NCI-H1092 (cell line): Measurements from ENCODE around the gene TASP1.
"Not testable (repeated sequence)": the region's sequence is repeated elsewhere in the genome, so short reads cannot be mapped to it uniquely, and the experiment has no call there.

Source experiments
- DNase-seq: peaks from one replicate; lab custom pipeline; 2025; lab: John Stamatoyannopoulos, UW

Gene TASP1

DNA sequence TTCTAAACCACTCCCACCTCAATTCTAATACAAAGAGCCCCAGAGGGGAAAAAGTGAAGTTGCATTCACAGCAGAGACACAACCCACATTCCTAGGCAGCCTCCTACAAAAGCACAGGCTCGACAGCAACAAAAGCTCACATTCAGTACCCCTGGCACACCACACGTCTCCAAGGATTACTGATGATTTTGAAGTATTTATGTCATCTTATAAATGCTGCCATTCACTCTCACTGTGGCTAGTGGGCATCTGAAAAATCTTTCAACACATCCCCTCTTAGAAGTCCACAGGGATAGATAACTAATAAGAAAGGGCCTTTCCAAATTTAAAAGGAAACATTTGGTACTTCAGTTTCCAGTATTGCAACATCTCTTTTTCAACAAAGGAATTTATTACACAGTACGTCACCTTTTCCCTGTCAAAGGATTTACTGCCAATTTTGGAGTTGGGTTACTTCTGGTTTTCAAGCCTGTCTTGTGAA is 146.7 kb downstream of the TASP1 start:
- no peak for DNase-seq

DNA sequence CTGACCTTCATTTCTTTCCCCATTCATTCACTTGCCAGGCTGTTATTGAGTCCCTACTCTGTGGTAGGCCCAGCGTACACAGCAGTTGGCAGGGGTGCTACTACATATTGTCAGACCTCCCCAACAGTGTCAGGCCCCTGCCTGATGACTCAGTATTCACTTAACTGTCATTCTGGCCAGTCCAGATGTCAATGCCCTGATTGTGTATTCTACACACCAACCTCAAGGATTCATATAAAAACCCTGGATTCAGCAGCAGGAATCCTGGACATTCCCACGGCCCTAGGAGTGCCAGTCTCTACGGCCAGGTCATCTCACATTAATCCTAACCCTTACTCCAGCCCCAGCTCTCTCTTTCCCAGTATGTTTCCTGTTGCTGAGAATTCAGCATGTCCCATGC is 151.5 kb downstream of the TASP1 start:
- DNase-seq: no peak

DNA sequence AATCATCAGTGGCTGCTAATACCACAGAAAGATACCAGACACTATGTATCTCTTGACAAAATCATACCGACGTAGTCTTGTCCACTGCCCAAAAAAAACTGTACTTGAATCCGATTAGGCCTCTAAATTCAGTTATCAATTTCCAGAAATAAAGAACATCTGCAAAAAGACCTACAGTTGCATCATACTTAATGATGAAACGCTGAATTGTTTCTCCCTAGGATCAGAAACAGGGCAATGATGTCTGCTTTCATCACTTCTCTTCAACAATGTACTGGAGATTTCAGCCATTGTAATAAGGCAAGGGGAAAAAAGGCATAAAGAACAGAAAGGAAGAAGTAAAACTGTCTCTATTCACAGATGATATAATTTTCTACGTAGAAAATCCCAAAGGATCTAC is 152.0 kb downstream of the TASP1 start:
- no peak for DNase-seq

DNA sequence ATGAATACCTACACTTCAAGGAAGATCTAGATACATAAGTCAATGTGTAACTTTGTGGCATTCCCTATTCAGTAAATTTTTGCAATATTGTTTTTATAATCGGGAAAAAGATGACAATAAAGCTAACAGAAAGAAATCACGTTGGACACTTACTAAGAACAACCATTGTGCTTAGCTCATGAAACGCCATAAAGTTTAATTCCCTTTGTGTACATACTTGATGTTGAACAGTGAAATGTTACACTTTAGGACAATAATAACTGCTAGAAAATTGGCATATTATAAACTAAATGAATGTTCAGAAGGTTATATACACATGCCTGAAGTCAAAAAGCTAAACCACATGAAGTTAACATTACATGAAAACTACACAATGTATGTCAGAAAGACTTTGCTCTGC is 153.2 kb downstream of the TASP1 start:
- DNase-seq: no peak

DNA sequence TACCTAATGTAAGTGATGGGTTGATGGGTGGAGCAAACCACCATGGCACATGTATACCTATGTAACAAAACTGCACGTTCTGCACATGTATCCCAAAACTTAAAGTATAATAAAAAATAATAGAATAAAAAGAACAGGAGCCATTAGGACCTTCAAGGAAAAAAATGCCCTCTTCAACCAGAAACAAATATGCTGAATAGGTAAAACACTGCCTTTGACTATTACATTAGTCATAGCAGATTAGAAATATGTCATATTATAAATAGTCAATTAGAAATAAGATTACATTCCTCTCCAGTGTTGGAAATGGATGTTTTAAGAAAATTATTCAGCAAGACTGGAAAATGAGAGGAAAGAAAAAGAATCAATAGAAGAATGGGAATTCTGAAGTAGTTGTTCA is 153.7 kb downstream of the TASP1 start:
- not testable (repeated sequence) for DNase-seq

DNA sequence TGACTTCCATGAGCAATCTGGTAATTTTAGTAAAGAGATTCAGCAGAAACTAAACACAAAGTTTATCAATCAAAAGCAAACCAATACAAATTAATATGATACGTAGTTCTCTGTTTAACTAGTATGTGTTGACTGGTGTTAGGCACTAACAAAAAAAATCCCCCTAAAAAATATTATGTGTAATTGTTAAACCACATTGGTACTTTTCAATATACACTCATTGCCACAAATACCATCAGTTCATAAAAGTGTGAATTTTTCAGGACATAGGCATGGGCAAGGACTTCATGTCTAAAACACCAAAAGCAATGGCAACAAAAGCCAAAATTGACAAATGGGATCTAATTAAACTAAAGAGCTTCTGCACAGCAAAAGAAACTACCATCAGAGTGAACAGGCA is 155.3 kb downstream of the TASP1 start:
- not testable (repeated sequence) for DNase-seq

DNA sequence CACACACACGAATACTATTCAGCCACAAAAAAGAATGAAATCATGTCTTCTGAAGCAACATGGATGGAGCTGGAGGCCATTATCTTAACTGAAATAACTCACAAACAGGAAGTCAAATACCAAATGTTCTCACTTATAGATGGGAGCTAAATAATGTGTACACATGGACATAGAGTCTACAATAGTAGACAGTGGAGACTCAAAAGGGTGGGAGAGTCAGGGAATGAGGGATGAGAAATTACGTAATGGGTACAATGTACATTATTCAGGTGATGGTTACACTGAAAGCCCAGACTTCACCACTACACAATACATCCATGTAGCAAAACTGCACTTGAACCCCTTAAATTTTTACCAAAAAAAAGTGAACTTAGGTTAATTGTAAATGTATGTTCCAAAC is 160.4 kb downstream of the TASP1 start:
- DNase-seq: no peak

DNA sequence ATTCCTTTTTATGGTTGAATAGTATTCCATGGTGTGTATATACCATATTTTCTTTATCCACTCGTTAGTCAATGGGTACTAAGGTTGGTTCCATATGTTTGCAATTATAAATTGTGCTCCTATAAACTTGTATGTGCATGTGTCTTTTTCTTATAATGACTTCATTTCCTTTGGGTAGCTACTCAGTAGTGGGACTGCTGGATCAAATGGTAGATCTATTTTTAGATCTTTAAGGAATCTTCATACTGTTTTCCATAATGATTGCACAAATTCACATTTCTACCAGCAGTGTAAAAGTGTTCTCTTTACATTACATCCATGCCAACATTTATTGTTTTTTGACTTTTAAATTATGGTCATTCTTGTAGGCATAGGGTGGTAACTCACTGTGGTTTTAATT is 164.3 kb downstream of the TASP1 start:
- DNase-seq: no peak

DNA sequence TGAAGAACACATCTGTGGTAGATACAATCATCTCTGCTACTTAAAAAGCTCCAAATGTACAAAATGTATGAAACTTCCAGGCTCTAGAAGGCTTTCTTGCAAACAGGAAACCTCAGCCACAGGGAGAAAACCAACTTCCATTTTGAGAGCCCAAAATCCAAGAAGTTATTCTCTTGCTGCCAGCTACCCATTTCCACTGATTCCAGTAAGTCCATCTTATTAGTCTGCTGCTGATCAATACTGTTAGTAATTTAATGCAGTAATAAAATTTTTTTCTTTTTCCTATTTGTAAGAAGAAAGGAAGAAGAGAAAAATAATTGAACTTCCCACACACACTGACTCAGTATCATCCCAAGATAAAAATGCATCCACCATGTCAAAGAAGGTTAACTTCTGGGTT is 169.5 kb downstream of the TASP1 start:
- no peak for DNase-seq

DNA sequence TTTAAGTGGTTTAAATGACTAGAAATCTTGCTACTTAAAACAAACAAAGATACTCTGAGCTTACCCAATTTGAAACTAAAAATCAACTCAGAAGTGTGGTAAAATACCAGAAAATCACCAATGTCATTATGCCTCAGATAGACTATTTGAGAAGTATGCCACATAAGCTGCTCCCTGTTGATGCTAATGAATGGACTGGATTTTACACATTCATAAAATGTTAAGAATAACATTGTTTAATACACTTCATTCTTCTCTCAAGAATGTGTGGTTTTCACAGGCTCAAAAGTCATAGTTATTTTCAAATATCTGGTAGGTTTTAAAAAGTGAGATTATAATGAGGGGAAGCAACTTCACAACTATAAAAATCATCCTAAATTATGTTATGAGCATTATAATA is 170.6 kb downstream of the TASP1 start:
- DNase-seq: no peak

DNA sequence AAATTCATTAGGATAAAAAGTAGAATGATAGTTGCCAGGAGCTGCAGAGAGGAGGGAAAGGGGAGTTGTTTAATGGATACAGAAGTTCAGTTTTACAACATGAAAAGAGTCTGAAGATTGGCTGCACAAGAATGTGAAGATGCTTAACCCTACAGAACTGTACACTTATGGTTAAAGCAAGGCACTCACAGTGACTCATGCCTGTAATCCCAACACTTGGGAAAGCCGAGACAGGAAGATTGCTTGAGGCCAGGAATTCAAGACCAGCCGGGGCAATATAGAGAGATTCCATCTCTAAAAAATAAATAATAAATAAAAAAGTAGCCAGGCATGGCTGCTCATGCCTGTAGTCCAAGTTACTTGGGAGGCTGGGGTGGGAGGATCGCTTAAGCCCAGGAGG is 174.0 kb downstream of the TASP1 start:
- DNase-seq: no peak

DNA sequence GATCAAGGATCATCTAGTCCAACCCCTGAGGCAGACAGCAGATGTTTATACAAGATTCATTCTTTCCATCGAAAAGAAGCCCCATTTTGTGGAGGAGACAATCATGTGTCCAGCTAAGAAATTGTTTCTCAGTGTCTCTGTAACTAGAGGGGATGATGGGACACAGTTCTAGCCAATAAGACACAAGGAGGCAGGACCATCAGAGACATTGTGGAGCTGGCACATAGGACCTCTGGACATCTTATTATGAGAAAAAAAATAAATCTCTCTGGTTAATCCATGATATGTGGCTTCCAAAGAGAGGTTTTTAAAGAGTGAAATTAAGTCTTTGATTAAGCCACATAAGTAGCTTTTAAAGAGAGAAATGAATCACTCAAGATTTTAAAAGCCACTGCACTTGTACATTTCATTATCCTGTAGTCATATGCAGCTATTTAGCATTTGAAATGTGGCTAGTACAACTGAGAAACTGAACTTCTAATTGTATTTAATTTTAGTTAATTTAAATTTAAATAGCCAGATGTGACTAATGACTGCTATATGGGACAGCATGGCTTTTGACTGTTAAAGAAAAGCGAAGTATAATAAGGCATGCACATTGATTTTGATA is 176.8 kb downstream of the TASP1 start:
- DNase-seq: no peak

DNA sequence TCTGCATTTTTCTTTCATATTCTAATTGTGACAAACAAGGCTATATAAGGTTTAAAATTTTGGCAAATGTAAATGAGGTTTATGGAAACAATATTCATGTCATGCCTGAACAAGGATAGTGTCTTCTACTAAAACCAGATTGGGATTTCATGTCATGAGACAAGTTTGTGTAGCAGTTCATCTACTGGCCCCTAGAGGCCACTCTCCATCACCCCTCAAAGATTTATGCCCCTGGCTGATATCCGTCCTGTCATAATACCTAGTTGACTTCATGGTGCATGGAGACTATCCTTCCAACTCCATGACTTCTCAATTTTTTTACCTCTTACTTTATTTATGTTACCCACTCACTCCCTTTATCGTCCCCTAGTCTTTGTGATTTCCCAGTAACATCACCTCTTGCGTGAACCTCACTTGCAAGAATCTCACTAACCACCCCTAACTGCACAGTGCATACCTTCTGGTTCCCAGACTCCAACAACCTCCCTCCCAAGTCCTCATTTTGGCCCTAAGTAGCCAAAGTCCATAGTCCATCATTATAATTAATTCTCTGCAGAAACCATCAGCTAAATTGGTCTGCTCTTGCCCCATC is 179.8 kb downstream of the TASP1 start:
- no peak for DNase-seq

DNA sequence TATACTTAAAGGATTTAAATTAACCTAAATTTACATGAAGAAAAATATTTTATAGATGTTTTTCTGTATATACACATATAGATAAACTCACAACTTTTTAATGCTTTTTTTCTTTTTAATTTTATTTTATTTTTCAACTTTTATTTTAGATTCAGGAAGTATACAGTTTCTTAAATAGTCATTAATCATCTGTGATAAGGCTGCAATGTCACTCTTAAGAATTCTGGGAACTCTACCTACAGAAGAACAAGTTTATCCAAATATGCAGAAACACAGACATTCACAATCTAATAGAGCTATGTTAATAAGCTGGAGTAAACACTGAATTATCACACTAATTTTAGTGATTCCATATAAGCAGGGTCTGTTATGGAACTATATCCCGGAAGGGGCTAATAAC is 181.2 kb downstream of the TASP1 start:
- no peak for DNase-seq

DNA sequence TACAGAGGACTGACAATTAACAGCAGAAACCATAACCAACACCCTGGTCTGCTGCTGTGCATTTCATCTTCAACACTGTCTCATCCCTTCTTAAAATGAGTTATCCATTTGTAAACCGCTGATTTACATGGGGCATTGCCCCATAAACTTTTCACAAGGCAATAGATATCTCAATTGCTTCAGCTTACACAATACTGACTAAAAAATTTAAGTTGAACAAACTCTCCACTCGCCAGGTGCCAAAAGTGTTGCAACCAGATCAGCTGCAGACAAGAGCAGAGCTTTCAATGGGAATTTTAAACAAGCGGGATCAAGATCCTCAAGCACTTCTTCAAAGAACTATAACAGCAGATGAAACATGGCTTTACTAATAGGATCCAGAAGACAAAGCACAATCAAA is 183.0 kb downstream of the TASP1 start:
- no peak for DNase-seq

DNA sequence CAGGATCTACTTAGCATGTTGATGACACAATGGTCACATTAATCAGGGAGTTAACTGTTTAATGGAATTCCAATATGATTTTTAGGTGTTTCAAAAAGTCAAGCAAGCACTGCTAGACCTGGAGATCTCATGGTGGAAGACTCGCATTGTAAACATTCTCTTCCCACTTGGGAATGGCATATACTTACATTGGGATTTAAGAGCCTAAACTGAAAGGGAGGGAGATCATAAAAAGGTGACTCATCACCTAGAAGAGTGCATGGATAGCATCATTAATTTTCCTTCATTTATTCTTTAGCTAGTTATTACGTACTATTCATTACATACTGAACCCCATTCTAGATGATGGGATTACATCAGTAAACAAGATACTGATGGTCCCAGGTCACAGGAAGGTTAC is 185.4 kb downstream of the TASP1 start:
- DNase-seq: no peak

DNA sequence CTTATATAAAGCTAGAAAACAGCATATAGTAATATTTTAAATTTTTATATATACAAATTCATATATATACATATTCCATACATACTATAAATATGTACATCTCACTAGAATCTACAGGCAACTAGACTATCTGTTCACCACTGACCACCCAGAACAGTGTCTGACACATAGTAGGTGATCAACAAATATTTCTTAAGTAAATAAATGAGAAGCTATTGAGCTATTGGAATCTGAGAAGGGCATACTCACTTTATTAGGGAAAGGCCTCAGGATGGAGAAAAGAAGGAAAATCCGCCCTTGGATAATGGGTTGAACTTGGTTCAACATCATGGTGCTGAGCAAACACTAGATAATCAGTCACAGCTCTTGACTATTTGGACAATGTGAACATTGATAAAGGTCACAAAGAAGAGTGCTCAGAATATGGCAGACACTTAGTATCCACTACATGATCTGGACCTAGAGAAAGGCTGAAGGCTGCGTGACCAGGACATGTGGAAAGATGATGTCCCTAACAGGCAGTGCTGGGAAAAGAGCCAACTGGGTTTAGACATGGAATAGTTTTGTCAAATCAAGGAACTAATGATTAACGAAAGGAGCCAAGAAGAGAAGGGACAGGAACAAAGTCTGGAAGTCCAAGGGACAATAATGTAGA is 186.1 kb downstream of the TASP1 start:
- no peak for DNase-seq

DNA sequence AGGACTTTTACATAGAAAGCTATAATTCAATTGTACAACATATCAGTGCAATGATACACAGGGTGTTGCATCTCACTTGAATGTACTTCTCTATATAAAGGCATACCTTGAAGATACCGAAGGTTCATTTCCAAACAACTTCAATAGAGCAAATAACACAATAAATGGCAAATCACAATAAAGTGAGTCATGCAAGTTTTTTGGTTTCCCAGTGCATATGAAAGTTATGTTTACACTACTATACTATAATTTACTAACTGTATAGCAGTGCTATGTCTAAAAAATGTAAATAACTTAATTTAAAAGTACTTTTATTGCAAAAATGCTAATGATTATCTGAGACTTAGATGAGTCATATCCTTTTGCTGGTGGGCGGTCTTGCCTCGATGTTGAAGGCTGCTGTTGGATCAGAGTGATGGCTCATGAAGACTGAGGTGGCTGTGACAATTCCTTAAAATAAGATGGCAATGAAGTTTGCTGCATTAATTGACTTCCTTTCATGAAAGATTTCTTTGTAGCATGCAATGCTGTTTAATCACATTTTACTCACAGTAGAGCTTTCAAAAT is 188.8 kb downstream of the TASP1 start:
- DNase-seq: no peak

DNA sequence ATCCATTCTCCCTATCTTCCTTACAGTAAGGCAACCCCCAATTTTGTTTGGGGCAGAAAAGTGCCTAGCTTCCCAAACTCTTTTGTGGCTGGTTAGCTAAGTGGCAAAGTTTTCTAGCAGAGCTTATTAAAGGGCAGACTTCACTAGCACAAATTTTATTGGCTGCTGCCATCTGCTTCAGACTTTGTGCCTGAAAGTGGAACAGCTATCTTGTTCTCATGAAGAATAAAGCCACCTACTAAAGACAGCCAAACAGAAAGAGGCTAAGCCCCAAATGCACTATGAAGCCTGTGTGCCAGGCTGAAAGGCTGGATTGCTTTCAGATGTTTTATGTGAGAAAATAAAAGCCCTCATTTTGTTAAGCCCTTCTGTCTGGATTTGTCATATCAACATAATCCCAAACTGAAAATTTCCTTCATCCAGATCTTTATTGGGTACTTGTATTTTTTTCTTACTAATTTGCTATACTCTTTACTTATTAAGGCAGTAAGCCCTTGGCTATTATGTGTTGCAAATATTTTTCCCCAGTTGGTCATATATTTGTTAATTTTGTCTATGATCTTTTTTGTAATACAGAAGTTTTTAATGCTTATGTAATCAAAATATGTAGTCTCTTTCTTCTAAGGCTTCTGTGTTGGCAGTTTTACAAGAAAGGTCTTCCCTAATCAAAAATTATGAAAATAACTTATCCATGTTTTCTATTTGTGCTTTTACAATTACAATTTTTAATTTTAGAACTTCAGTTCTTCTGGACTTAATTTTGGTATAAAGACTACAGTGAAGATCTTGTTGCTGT is 191.1 kb downstream of the TASP1 start:
- DNase-seq: no peak

DNA sequence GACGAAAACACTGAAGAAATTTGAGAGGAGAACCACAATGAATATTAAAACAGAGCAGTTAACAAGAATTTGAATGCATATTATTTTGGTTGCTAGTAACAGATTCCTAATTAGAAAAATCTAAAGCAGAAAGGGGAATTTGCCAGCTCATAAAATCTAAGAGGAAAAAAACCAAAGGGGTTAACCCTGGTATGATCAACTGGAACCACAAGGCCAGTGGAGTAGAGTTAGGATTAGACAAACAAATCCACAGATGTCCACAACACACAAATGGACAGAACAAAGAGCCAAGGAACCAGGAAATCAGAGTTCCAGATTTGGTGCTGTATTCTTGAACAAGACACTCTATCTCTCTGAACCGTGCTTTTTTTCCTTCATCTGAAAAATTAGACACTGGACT is 195.0 kb downstream of the TASP1 start:
- no peak for DNase-seq

DNA sequence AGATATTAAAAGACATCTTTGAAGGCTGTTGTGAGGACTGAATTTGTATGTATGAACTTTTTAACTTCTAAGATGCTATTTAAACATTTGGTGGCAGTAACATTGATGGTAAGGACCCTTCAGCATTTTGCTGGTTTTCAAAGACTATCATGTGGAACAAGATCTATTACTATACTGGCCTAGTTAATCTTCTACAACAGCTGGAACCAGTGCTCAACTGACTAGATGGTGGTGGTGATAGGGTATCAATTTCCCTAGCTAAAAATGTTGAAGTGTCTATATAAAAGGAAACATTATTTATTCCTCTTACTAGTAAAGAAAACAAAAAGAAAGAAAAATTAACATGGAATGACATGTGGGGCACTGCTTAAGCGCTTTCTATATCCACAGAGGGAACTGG is 195.7 kb downstream of the TASP1 start:
- no peak for DNase-seq

DNA sequence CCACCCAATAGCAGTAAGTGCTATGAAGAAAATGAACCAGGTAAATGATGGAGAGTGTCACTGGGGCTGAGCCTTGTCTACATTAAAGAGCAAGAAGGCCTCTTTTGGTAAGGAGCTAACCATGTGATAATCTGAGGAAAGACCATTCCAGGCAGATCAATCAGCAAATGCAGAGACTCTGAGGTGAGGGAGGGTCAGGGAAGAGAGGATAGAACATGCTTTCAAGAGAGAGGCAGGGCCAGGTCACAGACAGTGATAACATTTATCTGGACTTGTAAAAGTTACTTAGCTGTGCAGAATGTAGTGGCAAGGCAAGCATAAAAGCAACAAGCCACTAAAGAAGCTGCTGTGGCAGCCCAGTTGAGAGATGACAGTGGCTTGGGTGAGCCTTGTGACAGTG is 197.3 kb downstream of the TASP1 start:
- no peak for DNase-seq

DNA sequence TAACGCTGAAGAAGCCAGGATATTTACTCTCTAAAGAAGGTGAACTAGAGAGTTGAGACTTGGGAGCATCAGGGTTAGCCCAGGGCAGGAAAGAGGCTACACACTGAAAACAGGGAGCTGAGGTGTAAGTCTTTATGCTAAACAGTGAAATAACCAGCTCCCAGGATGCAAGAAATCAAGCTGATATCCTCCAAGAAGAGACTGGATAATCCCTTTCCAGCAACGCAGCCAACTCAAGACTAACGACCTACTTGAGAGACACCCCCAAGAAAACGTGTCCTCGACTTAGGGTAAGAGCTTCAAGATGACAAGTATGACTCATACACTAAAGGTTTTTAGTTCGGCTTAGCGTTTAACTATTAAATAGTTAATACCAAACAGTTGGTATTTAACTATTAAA is 202.2 kb downstream of the TASP1 start:
- no peak for DNase-seq
